Mesenchymal stem cell (in vitro differentiated cells and primary cell): ENCODE data around the gene TENT5A.

ENCODE experiments used
- DNase-seq: peaks from one replicate; pipeline ENCODE4 v3.0.0-alpha.2; 2013
- H2AFZ ChIP-seq: one replicate; pipeline ENCODE4 v1.6.1; 2013; ENCODE audit warnings: low read depth, mild to moderate bottlenecking, control low read depth, inconsistent platforms, low read length, moderate library complexity
- H2AK5ac ChIP-seq: 2 replicates; pipeline ENCODE4 v1.6.1; 2013; ENCODE audit warnings: low read length, moderate library complexity, mild to moderate bottlenecking, inconsistent platforms; ENCODE audit not compliant: severe bottlenecking
- H2BK120ac ChIP-seq: one replicate; pipeline ENCODE4 v1.6.1; 2013; ENCODE audit warnings: low read depth, mild to moderate bottlenecking, inconsistent platforms, low read length, moderate library complexity
- H2BK12ac ChIP-seq, 2 experiments: one replicate each; pipeline ENCODE4 v1.6.1; 2013; ENCODE audit warnings: inconsistent platforms in 2 of 2, low read length in 2 of 2, mild to moderate bottlenecking in 2 of 2, moderate library complexity in 2 of 2, control low read depth in 1 of 2
- H2BK15ac ChIP-seq: one replicate; pipeline ENCODE4 v1.6.1; 2013; ENCODE audit warnings: mild to moderate bottlenecking, low read depth, inconsistent platforms; ENCODE audit not compliant: poor library complexity, severe bottlenecking
- H2BK5ac ChIP-seq: 2 replicates; pipeline ENCODE4 v1.6.1; 2013; ENCODE audit warnings: low read depth, mild to moderate bottlenecking, low read length, control low read depth, inconsistent platforms; ENCODE audit not compliant: poor library complexity, severe bottlenecking
- H3K14ac ChIP-seq, 2 experiments: one replicate each; pipeline ENCODE4 v1.6.1; 2013; ENCODE audit warnings: inconsistent platforms in 2 of 2, low read length in 2 of 2, control low read depth in 1 of 2, mild to moderate bottlenecking in 1 of 2, moderate library complexity in 1 of 2
- H3K18ac ChIP-seq, 2 experiments: one replicate each; pipeline ENCODE4 v1.6.1; 2013; ENCODE audit warnings: inconsistent platforms in 2 of 2, low read length in 2 of 2, control low read depth in 1 of 2, low read depth in 1 of 2, mild to moderate bottlenecking in 1 of 2
- H3K23ac ChIP-seq, 2 experiments: one replicate each; pipeline ENCODE4 v1.6.1; 2013; ENCODE audit warnings: inconsistent platforms in 2 of 2, low read length in 2 of 2, mild to moderate bottlenecking in 2 of 2, moderate library complexity in 2 of 2, control low read depth in 1 of 2
- H3K27ac ChIP-seq: 2 replicates; pipeline ENCODE4 v1.5.1; 2013; ENCODE audit warnings: mild to moderate bottlenecking, moderate library complexity, low read length, control low read depth, inconsistent platforms; ENCODE audit not compliant: poor library complexity, severe bottlenecking
- H3K27me3 ChIP-seq, 2 experiments: 2 replicates each; pipeline versions ENCODE4 v1.6.1 to v1.7.0; 2013; ENCODE audit warnings: low read length in 2 of 2, mild to moderate bottlenecking in 2 of 2, moderate library complexity in 2 of 2, control low read depth in 1 of 2, inconsistent platforms in 1 of 2; ENCODE audit not compliant: control insufficient read depth in 1 of 2, insufficient read depth in 1 of 2
- H3K36me3 ChIP-seq, 2 experiments: 2 replicates each; pipeline versions ENCODE4 v1.6.1 to v1.7.0; 2013; ENCODE audit warnings: low read length in 2 of 2, control low read depth in 1 of 2, inconsistent platforms in 1 of 2, low read depth in 1 of 2, mild to moderate bottlenecking in 1 of 2; ENCODE audit not compliant: insufficient read depth in 2 of 2, control insufficient read depth in 1 of 2
- H3K4ac ChIP-seq, 2 experiments: one replicate each; pipeline ENCODE4 v1.6.1; 2013; ENCODE audit warnings: inconsistent platforms in 2 of 2, low read length in 2 of 2, mild to moderate bottlenecking in 2 of 2, moderate library complexity in 2 of 2, control low read depth in 1 of 2, low read depth in 1 of 2
- H3K4me1 ChIP-seq: 2 replicates; pipeline ENCODE4 v1.6.1; 2013; ENCODE audit warnings: low read depth, low read length, control low read depth; ENCODE audit not compliant: control insufficient read depth, insufficient read depth
- H3K4me2 ChIP-seq: 2 replicates; pipeline ENCODE4 v1.6.1; 2013; ENCODE audit warnings: low read length, mild to moderate bottlenecking, inconsistent platforms; ENCODE audit not compliant: poor library complexity, severe bottlenecking
- H3K4me3 ChIP-seq, 2 experiments: 2 replicates each; pipeline versions ENCODE4 v1.5.1 to v1.7.0; 2013; ENCODE audit warnings: low read length in 2 of 2, mild to moderate bottlenecking in 2 of 2, control low read depth in 1 of 2, low read depth in 1 of 2; ENCODE audit not compliant: insufficient read depth in 1 of 2
- H3K79me1 ChIP-seq: replicated peaks from 2 replicates; pipeline ENCODE4 v1.6.1; 2013; ENCODE audit warnings: mild to moderate bottlenecking, control low read depth, low read length, inconsistent platforms; ENCODE audit not compliant: poor library complexity, severe bottlenecking
- H3K9ac ChIP-seq: 2 replicates; pipeline ENCODE4 v1.7.0; 2013; ENCODE audit warnings: mild to moderate bottlenecking, low read length, moderate library complexity
- H3K9me3 ChIP-seq: 2 replicates; pipeline ENCODE4 v1.7.0; 2013; ENCODE audit warnings: mild to moderate bottlenecking, low read length; ENCODE audit not compliant: control insufficient read depth
- H4K8ac ChIP-seq: one replicate; pipeline ENCODE4 v1.6.1; 2013; ENCODE audit warnings: inconsistent platforms, mild to moderate bottlenecking, low read length, moderate library complexity
- H4K91ac ChIP-seq: one replicate; pipeline ENCODE4 v1.6.1; 2013; ENCODE audit warnings: mild to moderate bottlenecking, low read length, inconsistent platforms
- WGBS: methylation state at CpG from one replicate; pipeline ENCODE4 v1.1.7; 2013; ENCODE audit warnings: mixed read lengths; 5-methylcytosine and 5-hydroxymethylcytosine counted together

Gene TENT5A

DNA sequence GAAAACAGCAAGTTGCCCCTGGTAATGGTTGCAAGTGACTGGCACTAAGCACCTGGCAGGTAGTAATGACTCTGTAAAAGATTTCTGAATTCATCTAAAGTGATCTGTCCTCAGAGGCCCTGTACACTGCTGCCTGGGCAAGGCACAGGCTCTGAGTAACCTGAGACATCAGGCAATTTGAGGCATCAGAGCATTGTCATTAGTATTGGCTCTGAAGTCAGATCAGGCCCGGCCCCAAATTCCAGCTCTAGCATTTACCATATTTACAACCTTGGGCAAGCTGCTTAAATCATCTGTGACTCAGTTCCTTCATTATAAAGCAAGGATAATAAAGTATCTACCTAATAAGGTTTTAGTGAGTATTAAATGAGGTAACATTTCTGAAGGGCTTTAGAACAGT lies 17.3 kb upstream of the TENT5A start:
- no peak overlapping the region for H3K4me2 ChIP-seq
- H4K8ac ChIP-seq: no peak overlapping the region
- no peaks in the 10 kb centered on the region for H3K27me3 ChIP-seq
- no peak overlapping the region for H2BK120ac ChIP-seq
- no peak overlapping the region for H2BK15ac ChIP-seq
- H3K36me3 ChIP-seq: no peaks in the 10 kb centered on the region
- peak overlapping the region in 1 of 2 experiments; percentile 39 for H2BK12ac ChIP-seq
- H3K27ac ChIP-seq: no peak overlapping the region
- H4K91ac ChIP-seq: no peak overlapping the region
- H3K4me3 ChIP-seq: no peak overlapping the region
- no peak overlapping the region for H2BK5ac ChIP-seq
- H2AK5ac ChIP-seq: no peak overlapping the region
- H3K9ac ChIP-seq: peak overlapping the region; percentile 5
- H3K18ac ChIP-seq: no peak overlapping the region
- no peaks in the 10 kb centered on the region for H3K9me3 ChIP-seq
- H3K79me1 ChIP-seq: no peaks in the 10 kb centered on the region
- whole genome bisulfite sequencing: 80% methylated on average over 1 of the region's 1 CpG
- H3K23ac ChIP-seq: no peak overlapping the region
- no peak overlapping the region for H2AFZ ChIP-seq
- H3K14ac ChIP-seq: no peak overlapping the region
- H3K4ac ChIP-seq: no peak overlapping the region
- DNase-seq: no peak
- peaks cover 6% of the 10 kb centered on the region for H3K4me1 ChIP-seq

DNA sequence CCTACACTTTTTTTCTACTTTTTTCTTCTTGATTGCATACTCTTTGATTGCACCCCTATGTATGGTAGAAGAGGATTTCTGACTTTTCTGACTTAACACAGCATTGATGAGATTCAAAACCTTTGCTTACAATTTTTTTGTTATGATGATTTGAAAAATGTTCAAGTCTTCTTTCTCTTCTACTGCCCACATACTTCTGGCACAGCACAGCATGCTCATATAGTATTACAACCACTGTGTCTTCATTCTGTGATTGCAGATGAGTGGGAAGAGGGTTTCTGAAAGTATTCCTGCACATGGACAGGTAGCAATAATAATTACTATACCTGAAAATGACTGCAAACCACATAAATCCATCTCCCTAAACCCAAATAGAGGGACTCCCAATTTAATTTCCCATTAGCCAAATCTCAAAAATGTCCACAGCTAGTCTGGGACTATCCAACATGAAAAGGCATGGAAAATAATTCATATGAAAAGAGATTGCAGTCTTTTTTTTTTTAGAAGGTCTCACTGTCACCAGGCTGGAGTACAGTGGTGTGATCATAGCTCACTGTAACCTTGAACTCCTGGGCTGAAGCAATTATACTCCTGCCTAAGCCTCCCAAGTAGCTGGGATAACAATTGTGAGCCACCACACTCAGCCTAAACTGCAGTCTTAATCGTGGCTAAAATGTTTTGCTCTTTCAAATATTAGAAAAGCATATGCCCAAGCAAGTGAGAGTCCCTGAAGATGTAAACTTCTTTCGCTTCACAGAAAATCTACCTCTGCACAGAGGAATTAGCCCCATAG lies 15.9 kb upstream of the TENT5A start:
- peak overlapping the region; percentile 68 for H3K9ac ChIP-seq
- no peaks in the 10 kb centered on the region for H3K36me3 ChIP-seq
- no peak overlapping the region for H2BK15ac ChIP-seq
- no peak overlapping the region for H3K14ac ChIP-seq
- no peak for DNase-seq
- no peak overlapping the region for H3K4me2 ChIP-seq
- H2BK12ac ChIP-seq: no peak overlapping the region
- H3K4me3 ChIP-seq: no peak overlapping the region
- H3K79me1 ChIP-seq: no peaks in the 10 kb centered on the region
- H3K4ac ChIP-seq: no peak overlapping the region
- H3K18ac ChIP-seq: peak overlapping the region in 1 of 2 experiments; percentile 19
- WGBS: 94% methylated on average over 2 of the region's 2 CpGs
- no peak overlapping the region for H4K91ac ChIP-seq
- H4K8ac ChIP-seq: no peak overlapping the region
- no peak overlapping the region for H2AFZ ChIP-seq
- no peak overlapping the region for H2BK120ac ChIP-seq
- no peaks in the 10 kb centered on the region for H3K27me3 ChIP-seq
- H2BK5ac ChIP-seq: no peak overlapping the region
- no peak overlapping the region for H2AK5ac ChIP-seq
- H3K9me3 ChIP-seq: no peaks in the 10 kb centered on the region
- no peak overlapping the region for H3K27ac ChIP-seq
- H3K23ac ChIP-seq: no peak overlapping the region
- peaks cover 6% of the 10 kb centered on the region for H3K4me1 ChIP-seq

DNA sequence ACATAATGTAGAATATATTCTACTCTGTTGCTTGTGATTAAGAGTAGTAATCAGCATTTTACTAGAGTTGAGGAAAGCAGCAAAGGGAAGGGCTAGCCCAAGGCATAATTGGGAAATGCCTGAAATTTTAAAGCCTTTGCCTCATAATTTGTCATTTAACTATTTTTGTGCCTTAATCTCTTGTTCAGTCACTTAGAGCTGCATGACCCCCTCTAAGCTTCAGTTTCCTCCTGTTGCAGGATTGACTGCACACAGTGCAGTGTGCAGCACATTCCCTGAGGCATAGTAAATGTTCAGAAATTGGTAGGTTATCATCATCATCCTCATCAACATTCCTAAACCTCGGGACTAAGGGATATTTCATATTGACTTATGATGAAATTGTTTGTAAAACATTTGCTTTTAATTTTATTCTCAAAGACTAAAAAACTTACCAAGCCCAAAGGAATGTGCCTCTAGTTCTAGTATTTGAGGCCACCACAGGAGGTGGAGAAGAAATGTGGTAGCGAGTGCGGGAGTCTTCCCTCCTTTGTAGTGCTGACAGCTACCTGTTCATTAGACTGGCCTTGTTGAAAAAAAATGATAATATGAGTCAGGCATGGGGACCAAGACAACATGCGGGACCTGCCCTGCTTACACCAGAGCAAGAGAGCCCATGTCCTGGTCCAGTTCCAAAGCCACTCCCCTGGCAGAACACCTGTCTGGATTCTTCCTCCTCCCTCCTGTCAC lies 14.8 kb upstream of the TENT5A start:
- Histone ChIP-seq H4K91ac (no peak overlapping the region), H3K23ac (no peak overlapping the region), H2BK120ac (no peak overlapping the region), H2BK5ac (no peak overlapping the region), H3K14ac (peak overlapping the region in 1 of 2 experiments; percentile 48), H3K36me3 (no peaks in the 10 kb centered on the region), H3K4me2 (peak overlapping the region; percentile 70), H3K27ac (peak overlapping the region; percentile 83), H3K9me3 (no peaks in the 10 kb centered on the region), H3K4me1 (peaks cover 6% of the 10 kb centered on the region), H3K79me1 (no peaks in the 10 kb centered on the region), H2BK15ac (no peak overlapping the region), H3K27me3 (no peaks in the 10 kb centered on the region), H3K4me3 (peak overlapping the region in 1 of 2 experiments; percentile 28), H2AK5ac (peak overlapping the region; percentile 38), H3K4ac (peak overlapping the region in 1 of 2 experiments; percentile 59), H4K8ac (no peak overlapping the region), H3K18ac (peak overlapping the region in 1 of 2 experiments; percentile 90), H3K9ac (peak overlapping the region; percentile 68), H2BK12ac (peak overlapping the region; percentile 75 to 98), H2AFZ (no peak overlapping the region)
- 88% methylated on average over 2 of the region's 4 CpGs for WGBS
- peak; percentile 54 for DNase-seq

DNA sequence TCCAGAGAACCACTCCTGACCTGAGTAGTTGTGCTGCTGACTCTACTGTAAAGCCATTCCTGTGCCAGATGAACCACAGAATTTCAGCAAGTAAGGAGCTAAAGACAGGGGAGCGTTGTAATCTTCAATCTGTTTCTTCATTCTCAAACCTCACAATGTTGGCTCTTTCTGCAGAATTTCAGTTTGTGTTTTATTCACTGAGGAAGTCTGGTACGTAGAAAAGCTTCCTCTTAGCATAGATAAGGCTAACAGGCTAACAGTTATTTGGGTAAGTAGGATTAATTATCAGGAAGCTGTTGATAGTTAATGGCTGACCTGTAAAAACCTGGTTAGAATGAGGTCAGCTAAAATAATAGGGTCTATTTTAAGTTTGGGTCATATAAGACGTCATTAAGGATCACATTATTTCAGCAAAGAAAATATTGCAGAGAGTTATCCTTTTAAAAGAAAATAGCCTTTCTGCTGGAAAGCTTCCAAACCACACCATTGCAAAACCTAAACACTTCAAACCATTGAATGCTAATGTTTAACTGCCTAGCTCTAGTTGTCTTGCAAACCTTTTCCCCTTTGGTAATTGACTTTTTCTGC lies 14.1 kb upstream of the TENT5A start:
- peak; percentile 95 for DNase-seq
- Histone ChIP-seq H3K4me2 (peak overlapping the region; percentile 57), H3K9me3 (no peaks in the 10 kb centered on the region), H2BK12ac (peak overlapping the region in 1 of 2 experiments; percentile 75), H2AFZ (no peak overlapping the region), H2AK5ac (no peak overlapping the region), H3K27ac (peak overlapping the region; percentile 88), H3K36me3 (no peaks in the 10 kb centered on the region), H2BK120ac (peak overlapping the region; percentile 39), H3K27me3 (no peaks in the 10 kb centered on the region), H2BK5ac (no peak overlapping the region), H3K18ac (peak overlapping the region; percentile 28 to 73), H2BK15ac (no peak overlapping the region), H3K79me1 (no peaks in the 10 kb centered on the region), H3K9ac (peak overlapping the region; percentile 68), H3K4ac (no peak overlapping the region), H3K4me1 (peaks cover 6% of the 10 kb centered on the region), H3K14ac (no peak overlapping the region), H3K4me3 (peak overlapping the region in 1 of 2 experiments; percentile 28), H4K8ac (peak overlapping the region; percentile 48), H4K91ac (no peak overlapping the region), H3K23ac (no peak overlapping the region)
- WGBS: 0% methylated on average over 3 of the region's 3 CpGs
